Stomach (tissue), 4 donors: ENCODE data around the gene KLF15.

Source experiments
- CTCF ChIP-seq, 7 experiments: fragments of 450-650 bp in 4 of 7; fragments of 200-600 bp in 3 of 7; sonication (generic) in 3 of 7; IDR thresholded peaks; one replicate each; pipeline ENCODE4 v1.5.1; 2016 to 2019; ENCODE audit warnings: antibody characterized with exemption in 7 of 7, control low read depth in 2 of 7, mild to moderate bottlenecking in 1 of 7
- EP300 ChIP-seq: sonication (generic); formaldehyde crosslinking; IDR thresholded peaks from one replicate; pipeline ENCODE4 v1.6.1; 2017; ENCODE audit warnings: antibody characterized with exemption
- POLR2A ChIP-seq, 4 donors: fragments of 450-650 bp; IDR thresholded peaks; one replicate each; pipeline ENCODE4 v1.6.1; 2016; ENCODE audit warnings: antibody characterized with exemption in 4 of 4, control low read depth in 2 of 4, mild to moderate bottlenecking in 1 of 4, moderate library complexity in 1 of 4
- POLR2AphosphoS5 ChIP-seq, 3 donors: sonication (generic); formaldehyde crosslinking; IDR thresholded peaks; one replicate each; pipeline ENCODE4 v1.6.1; 2016; ENCODE audit warnings: antibody characterized with exemption in 3 of 3

GRCh38 chr3:126351086-126351770 is 6.0 kb downstream of the KLF15 start:
- TF ChIP-seq CTCF (IDR thresholded peaks at IDR 0.05) (no peak), POLR2AphosphoS5 (IDR thresholded peaks at IDR 0.05) (no peak), EP300 (no peak), POLR2A (IDR thresholded peaks at IDR 0.05) (no peak)
